Neural cell (in vitro differentiated cells): ENCODE data around the gene C16orf89.

Experiments
- EZH2 ChIP-seq: fragments of 200-600, 300-800 bp; shearing (Covaris generic), sonication (generic); IDR thresholded peaks from 2 replicates; pipeline ENCODE4 v1.6.1; 2014; ENCODE audit warnings: antibody characterized with exemption, low read length, borderline replicate concordance, mild to moderate bottlenecking; ENCODE audit not compliant: insufficient read depth, poor library complexity, severe bottlenecking
- POLR2AphosphoS5 ChIP-seq: IDR thresholded peaks from 2 replicates; pipeline ENCODE4 v1.6.1; 2012
- RAD21 ChIP-seq: fragments of 450-650 bp; conservative IDR thresholded peaks from 2 replicates; pipeline ENCODE4 v1.6.1; 2014; ENCODE audit warnings: antibody characterized with exemption, mild to moderate bottlenecking, moderate library complexity
- TAF1 ChIP-seq: IDR thresholded peaks from 2 replicates; pipeline ENCODE4 v1.6.1; 2012; ENCODE audit warnings: low read depth
- TF ChIP-seq, protein P1 (sequence below): fragments of 450-650 bp; IDR thresholded peaks from 2 replicates; pipeline ENCODE4 v1.5.1; 2014; ENCODE audit warnings: antibody characterized with exemption, mild to moderate bottlenecking, moderate library complexity; ENCODE audit not compliant: poor library complexity, severe bottlenecking
- TF ChIP-seq, protein P2 (sequence below): IDR thresholded peaks from 2 replicates; pipeline ENCODE4 v1.6.1; 2012; ENCODE audit warnings: borderline replicate concordance

DNA sequence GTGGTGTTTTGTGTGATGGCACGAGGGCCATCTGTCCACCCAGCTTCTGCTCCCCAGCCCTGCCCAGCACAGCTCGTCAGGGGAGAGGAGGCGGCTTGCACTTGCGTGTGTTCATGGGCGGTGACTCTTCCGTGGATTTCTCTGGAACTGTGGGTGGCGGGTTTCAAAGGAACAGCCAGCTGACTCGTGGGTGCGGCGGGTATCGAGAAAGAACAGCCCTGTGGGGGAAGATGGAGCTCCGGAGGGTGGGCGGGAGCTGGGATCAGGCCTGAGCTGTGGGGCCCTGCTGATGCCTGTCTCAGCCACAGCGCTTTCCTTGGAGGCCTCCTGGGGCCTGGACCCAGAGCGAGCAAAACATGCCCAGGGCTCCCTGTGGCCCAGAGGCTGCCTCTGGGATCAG, 45.2 kb downstream of the C16orf89 start:
- TF ChIP-seq, protein P1, sequence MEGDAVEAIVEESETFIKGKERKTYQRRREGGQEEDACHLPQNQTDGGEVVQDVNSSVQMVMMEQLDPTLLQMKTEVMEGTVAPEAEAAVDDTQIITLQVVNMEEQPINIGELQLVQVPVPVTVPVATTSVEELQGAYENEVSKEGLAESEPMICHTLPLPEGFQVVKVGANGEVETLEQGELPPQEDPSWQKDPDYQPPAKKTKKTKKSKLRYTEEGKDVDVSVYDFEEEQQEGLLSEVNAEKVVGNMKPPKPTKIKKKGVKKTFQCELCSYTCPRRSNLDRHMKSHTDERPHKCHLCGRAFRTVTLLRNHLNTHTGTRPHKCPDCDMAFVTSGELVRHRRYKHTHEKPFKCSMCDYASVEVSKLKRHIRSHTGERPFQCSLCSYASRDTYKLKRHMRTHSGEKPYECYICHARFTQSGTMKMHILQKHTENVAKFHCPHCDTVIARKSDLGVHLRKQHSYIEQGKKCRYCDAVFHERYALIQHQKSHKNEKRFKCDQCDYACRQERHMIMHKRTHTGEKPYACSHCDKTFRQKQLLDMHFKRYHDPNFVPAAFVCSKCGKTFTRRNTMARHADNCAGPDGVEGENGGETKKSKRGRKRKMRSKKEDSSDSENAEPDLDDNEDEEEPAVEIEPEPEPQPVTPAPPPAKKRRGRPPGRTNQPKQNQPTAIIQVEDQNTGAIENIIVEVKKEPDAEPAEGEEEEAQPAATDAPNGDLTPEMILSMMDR = no peak
- TF ChIP-seq EZH2 = no peak
- no peak for TF ChIP-seq TAF1
- TF ChIP-seq RAD21 = no peak
- TF ChIP-seq, protein P2, sequence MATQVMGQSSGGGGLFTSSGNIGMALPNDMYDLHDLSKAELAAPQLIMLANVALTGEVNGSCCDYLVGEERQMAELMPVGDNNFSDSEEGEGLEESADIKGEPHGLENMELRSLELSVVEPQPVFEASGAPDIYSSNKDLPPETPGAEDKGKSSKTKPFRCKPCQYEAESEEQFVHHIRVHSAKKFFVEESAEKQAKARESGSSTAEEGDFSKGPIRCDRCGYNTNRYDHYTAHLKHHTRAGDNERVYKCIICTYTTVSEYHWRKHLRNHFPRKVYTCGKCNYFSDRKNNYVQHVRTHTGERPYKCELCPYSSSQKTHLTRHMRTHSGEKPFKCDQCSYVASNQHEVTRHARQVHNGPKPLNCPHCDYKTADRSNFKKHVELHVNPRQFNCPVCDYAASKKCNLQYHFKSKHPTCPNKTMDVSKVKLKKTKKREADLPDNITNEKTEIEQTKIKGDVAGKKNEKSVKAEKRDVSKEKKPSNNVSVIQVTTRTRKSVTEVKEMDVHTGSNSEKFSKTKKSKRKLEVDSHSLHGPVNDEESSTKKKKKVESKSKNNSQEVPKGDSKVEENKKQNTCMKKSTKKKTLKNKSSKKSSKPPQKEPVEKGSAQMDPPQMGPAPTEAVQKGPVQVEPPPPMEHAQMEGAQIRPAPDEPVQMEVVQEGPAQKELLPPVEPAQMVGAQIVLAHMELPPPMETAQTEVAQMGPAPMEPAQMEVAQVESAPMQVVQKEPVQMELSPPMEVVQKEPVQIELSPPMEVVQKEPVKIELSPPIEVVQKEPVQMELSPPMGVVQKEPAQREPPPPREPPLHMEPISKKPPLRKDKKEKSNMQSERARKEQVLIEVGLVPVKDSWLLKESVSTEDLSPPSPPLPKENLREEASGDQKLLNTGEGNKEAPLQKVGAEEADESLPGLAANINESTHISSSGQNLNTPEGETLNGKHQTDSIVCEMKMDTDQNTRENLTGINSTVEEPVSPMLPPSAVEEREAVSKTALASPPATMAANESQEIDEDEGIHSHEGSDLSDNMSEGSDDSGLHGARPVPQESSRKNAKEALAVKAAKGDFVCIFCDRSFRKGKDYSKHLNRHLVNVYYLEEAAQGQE = no peak
- no peak for TF ChIP-seq POLR2AphosphoS5
